Lower leg skin (tissue), 3 donors: ENCODE data around the gene PTPRN2.

ENCODE experiments used
- POLR2A ChIP-seq, 2 donors: fragments of 450-650 bp; IDR thresholded peaks; one replicate each; pipeline ENCODE4 v1.6.1; 2016 to 2017; ENCODE audit warnings: antibody characterized with exemption in 2 of 2, mild to moderate bottlenecking in 1 of 2, moderate library complexity in 1 of 2
- TF ChIP-seq, protein P1 (sequence below), 3 donors: fragments of 450-650 bp; IDR thresholded peaks; one replicate each; pipeline ENCODE4 v1.5.1; 2016; ENCODE audit warnings: antibody characterized with exemption in 3 of 3, mild to moderate bottlenecking in 3 of 3, moderate library complexity in 2 of 3

DNA sequence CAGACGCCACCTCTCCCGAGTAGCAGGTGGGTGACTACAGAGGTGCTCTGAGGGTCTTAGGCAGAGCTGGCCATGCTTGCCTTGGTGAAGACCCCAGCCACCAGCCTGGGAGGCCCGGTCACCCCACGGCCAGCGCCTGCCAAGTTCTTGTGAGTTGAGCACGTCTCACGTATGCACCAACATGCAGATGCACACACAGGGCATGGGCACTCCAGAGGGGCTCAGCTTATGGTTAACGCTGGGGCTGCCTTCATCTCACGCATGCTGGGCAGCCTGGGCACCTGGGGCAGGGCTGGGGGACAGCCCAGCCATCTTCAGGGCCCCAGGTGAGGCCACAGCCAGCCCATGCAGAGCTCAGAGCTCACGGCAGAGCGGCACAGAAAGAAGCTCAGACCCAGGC, 41.0 kb downstream of the PTPRN2 start:
- TF ChIP-seq, protein P1, sequence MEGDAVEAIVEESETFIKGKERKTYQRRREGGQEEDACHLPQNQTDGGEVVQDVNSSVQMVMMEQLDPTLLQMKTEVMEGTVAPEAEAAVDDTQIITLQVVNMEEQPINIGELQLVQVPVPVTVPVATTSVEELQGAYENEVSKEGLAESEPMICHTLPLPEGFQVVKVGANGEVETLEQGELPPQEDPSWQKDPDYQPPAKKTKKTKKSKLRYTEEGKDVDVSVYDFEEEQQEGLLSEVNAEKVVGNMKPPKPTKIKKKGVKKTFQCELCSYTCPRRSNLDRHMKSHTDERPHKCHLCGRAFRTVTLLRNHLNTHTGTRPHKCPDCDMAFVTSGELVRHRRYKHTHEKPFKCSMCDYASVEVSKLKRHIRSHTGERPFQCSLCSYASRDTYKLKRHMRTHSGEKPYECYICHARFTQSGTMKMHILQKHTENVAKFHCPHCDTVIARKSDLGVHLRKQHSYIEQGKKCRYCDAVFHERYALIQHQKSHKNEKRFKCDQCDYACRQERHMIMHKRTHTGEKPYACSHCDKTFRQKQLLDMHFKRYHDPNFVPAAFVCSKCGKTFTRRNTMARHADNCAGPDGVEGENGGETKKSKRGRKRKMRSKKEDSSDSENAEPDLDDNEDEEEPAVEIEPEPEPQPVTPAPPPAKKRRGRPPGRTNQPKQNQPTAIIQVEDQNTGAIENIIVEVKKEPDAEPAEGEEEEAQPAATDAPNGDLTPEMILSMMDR (IDR thresholded peaks at IDR 0.05): no peak
- TF ChIP-seq POLR2A (IDR thresholded peaks at IDR 0.05): no peak
